A673 (cell line): ENCODE data around the gene SH2D1A.

Experiments
- CTCF ChIP-seq: fragments of 300-800, 200-600 bp; sonication (generic); conservative IDR thresholded peaks from 2 replicates; pipeline ENCODE4 v1.5.1; 2017; ENCODE audit warnings: low read depth, mild to moderate bottlenecking, antibody characterized with exemption, low read length, moderate library complexity, mixed read lengths
- EZH2 ChIP-seq: fragments of 200-600 bp; sonication (generic); IDR thresholded peaks from 2 replicates; pipeline ENCODE4 v1.6.1; 2017; ENCODE audit warnings: borderline replicate concordance, low read depth, mild to moderate bottlenecking, mixed read lengths, antibody characterized with exemption, low read length; ENCODE audit not compliant: poor library complexity, severe bottlenecking

- no peak for TF ChIP-seq CTCF
- TF ChIP-seq EZH2: no peak
Measured at GRCh38 chrX:124346117-124346876, at the start of gene SH2D1A.
